Trophoblast cell (in vitro differentiated cells and primary cell): ENCODE measurements around the gene GRIN2A.

Experiments
- DNase-seq, 2 donors: peaks; one replicate each; pipeline ENCODE4 v3.0.0-alpha.2; 2016
- H2AFZ ChIP-seq: 2 replicates; pipeline ENCODE4 v1.6.1; 2013; ENCODE audit warnings: low read length, moderate library complexity, mild to moderate bottlenecking; ENCODE audit not compliant: insufficient read depth, poor library complexity
- H2AK5ac ChIP-seq: 2 replicates; pipeline ENCODE4 v1.6.1; 2013; ENCODE audit warnings: mild to moderate bottlenecking, low read length
- H2BK120ac ChIP-seq: 2 replicates; pipeline ENCODE4 v1.6.1; 2013; ENCODE audit warnings: low read length, mild to moderate bottlenecking, moderate library complexity; ENCODE audit not compliant: insufficient read depth, poor library complexity
- H2BK12ac ChIP-seq: 2 replicates; pipeline ENCODE4 v1.6.1; 2013; ENCODE audit warnings: mild to moderate bottlenecking, low read length, moderate library complexity
- H2BK5ac ChIP-seq: 2 replicates; pipeline ENCODE4 v1.6.1; 2013; ENCODE audit warnings: low read length, low read depth, moderate library complexity, mild to moderate bottlenecking; ENCODE audit not compliant: poor library complexity
- H3K14ac ChIP-seq: 2 replicates; pipeline ENCODE4 v1.6.1; 2013; ENCODE audit warnings: mild to moderate bottlenecking, low read length
- H3K18ac ChIP-seq: 2 replicates; pipeline ENCODE4 v1.6.1; 2013; ENCODE audit warnings: mild to moderate bottlenecking, low read length
- H3K23ac ChIP-seq: 2 replicates; pipeline ENCODE4 v1.6.1; 2013; ENCODE audit warnings: low read length
- H3K27ac ChIP-seq: 2 replicates; pipeline ENCODE4 v1.5.1; 2013; ENCODE audit warnings: low read depth, mild to moderate bottlenecking, inconsistent platforms, low read length, moderate library complexity
- H3K27me3 ChIP-seq: 2 replicates; pipeline ENCODE4 v1.6.1; 2013; ENCODE audit warnings: inconsistent platforms, mild to moderate bottlenecking, low read length, moderate library complexity; ENCODE audit not compliant: insufficient read depth
- H3K36me3 ChIP-seq, 2 experiments: 1 replicate in 1 of 2; 2 replicates in 1 of 2; pipeline ENCODE4 v1.6.1; 2013; ENCODE audit warnings: low read length in 2 of 2, mild to moderate bottlenecking in 2 of 2, moderate library complexity in 1 of 2; ENCODE audit not compliant: insufficient read depth in 2 of 2, control insufficient read depth in 1 of 2
- H3K4ac ChIP-seq: 2 replicates; pipeline ENCODE4 v1.6.1; 2013; ENCODE audit warnings: low read depth, mild to moderate bottlenecking, low read length, moderate library complexity
- H3K4me1 ChIP-seq, 2 experiments: 1 replicate in 1 of 2; 2 replicates in 1 of 2; pipeline ENCODE4 v1.6.1; 2013; ENCODE audit warnings: low read length in 2 of 2, mild to moderate bottlenecking in 2 of 2, moderate library complexity in 1 of 2; ENCODE audit not compliant: insufficient read depth in 2 of 2, control insufficient read depth in 1 of 2
- H3K4me2 ChIP-seq: 2 replicates; pipeline ENCODE4 v1.6.1; 2013; ENCODE audit warnings: inconsistent platforms, mild to moderate bottlenecking, low read length, moderate library complexity
- H3K4me3 ChIP-seq: 2 replicates; pipeline ENCODE4 v1.5.1; 2013; ENCODE audit warnings: mild to moderate bottlenecking, low read depth, low read length, inconsistent platforms
- H3K79me1 ChIP-seq: one replicate; pipeline ENCODE4 v1.6.1; 2013; ENCODE audit warnings: low read length
- H3K79me2 ChIP-seq: 2 replicates; pipeline ENCODE4 v1.6.1; 2013; ENCODE audit warnings: low read length, mild to moderate bottlenecking; ENCODE audit not compliant: control insufficient read depth, insufficient read depth, poor library complexity
- H3K9ac ChIP-seq: 2 replicates; pipeline ENCODE4 v1.6.1; 2013; ENCODE audit warnings: mild to moderate bottlenecking, low read length
- H3K9me3 ChIP-seq: 2 replicates; pipeline ENCODE4 v1.6.1; 2013; ENCODE audit warnings: low read depth, mild to moderate bottlenecking, control low read depth, inconsistent platforms, low read length; ENCODE audit not compliant: insufficient read depth
- H4K12ac ChIP-seq: 2 replicates; pipeline ENCODE4 v1.6.1; 2013; ENCODE audit warnings: low read depth, mild to moderate bottlenecking, low read length, moderate library complexity
- H4K8ac ChIP-seq: 2 replicates; pipeline ENCODE4 v1.6.1; 2013; ENCODE audit warnings: low read depth, mild to moderate bottlenecking, low read length, moderate library complexity
- H4K91ac ChIP-seq: one replicate; pipeline ENCODE4 v1.6.1; 2013; ENCODE audit warnings: low read depth, mild to moderate bottlenecking, low read length, moderate library complexity
- WGBS: extraction: QIAGEN DNeasy Blood & Tissue Kit; methylation state at CpG from one replicate; pipeline ENCODE4 v1.1.7; 2013; ENCODE audit warnings: missing lambda C conversion rate; ENCODE audit not compliant: insufficient read length, insufficient coverage; ENCODE audit errors: extremely low coverage; 5-methylcytosine and 5-hydroxymethylcytosine counted together

Gene GRIN2A

DNA sequence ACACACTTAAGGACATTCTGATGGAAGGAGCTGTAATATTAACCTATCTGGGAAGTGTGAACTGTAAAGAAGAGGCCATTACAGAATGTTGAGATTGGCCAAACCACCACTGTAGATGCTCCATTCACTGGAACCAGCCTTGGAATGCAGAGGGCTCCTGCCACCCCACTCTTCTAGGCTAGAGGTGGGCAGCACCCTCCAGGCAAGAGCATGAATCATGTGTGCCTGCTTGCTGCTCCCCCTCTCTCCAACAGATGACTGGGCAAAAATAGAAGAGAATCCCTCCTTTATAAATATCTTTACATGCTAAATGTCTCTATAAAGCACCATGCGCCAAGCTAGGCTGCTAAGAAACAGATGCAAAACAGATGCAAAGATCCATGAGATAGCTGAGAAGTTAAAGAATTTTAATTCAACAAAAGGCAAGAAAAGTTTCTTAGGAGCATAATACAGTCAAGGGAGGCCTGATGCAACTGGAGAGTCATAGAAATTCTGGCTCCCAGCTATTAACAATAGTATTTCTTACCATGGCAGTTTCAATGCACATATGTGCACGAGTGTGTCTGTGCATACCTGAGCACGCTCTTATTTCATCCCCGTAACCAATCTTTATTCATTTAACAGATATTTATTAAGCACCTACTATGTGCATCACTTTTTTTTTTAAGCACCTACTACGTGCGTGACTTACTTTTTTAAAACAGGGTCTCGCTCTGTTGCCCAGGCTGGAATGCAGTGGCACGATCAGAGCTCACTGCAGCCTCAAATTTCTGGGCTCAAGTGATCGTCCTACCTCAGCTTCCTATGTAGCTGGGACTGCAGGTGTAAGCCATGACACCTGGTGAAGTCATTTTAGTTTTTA, 53.6 kb downstream of the GRIN2A start:
- Histone ChIP-seq H3K79me2 (no peaks in the 10 kb centered on the region), H3K14ac (no peak overlapping the region), H3K4me2 (no peak overlapping the region), H3K4ac (no peak overlapping the region), H2AK5ac (no peak overlapping the region), H2BK12ac (no peak overlapping the region), H4K91ac (no peak overlapping the region), H4K12ac (no peak overlapping the region), H3K4me1 (no peaks in the 10 kb centered on the region), H3K9ac (no peak overlapping the region), H3K23ac (no peak overlapping the region), H3K36me3 (no peaks in the 10 kb centered on the region), H2AFZ (no peak overlapping the region), H3K27me3 (no peaks in the 10 kb centered on the region), H3K4me3 (no peak overlapping the region), H3K79me1 (no peaks in the 10 kb centered on the region), H2BK120ac (no peak overlapping the region), H3K18ac (no peak overlapping the region), H3K27ac (no peak overlapping the region), H2BK5ac (no peak overlapping the region), H3K9me3 (no peaks in the 10 kb centered on the region), H4K8ac (no peak overlapping the region)
- no CpG with 5 or more reads among the region's 9 CpGs for WGBS
- no peak for DNase-seq

DNA sequence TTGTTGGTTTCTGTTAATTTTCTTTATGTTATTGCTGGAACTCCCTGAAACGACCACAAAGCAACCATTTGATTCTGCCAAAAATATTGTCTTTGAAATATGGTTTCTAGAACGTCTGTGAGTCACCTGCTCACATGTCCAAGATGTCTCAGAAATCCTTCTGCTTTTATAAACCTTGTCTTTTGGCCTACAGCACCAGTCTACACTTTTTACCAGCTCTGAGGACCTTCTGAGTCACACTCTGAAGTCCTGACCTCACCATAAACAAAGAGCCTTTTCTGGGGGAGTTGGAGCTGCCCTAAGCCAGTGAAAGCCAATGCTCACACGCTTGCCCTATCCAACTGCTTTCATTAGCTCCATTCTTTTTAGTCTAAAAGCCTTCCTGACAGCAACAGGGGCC, 55.5 kb downstream of the GRIN2A start:
- no peak overlapping the region for H4K12ac ChIP-seq

DNA sequence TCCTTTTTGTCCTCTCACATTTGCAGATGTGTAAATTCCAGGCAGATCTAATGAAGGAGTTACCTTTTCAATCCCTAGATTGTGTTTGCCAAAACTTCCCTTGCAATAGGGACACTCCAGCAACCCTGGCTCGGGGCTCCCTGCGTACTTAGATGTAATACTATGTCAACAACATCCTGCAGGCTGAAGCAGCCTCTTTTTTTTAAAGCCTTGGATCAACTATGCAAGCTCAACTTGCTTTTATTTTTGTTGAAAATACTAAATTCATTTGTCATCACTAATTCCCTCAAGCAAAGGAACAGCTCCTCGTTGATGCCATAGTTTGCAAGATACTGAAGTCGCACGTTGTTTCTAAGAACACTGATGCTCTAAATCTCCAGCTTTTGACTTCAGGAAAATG, 59.1 kb downstream of the GRIN2A start:
- no CpG with 5 or more reads among the region's 5 CpGs for WGBS
- no peaks in the 10 kb centered on the region for H3K9me3 ChIP-seq

More for the DNA sequence above, 55.5 kb downstream of the GRIN2A start:
- no peaks in the 10 kb centered on the region for H3K36me3 ChIP-seq
- H3K23ac ChIP-seq: no peak overlapping the region
- H3K9ac ChIP-seq: no peak overlapping the region
- no peaks in the 10 kb centered on the region for H3K27me3 ChIP-seq
- no peak overlapping the region for H2AK5ac ChIP-seq
- no peak overlapping the region for H2BK5ac ChIP-seq
- peaks cover 2 to 4% of the 10 kb centered on the region in 2 experiments for H3K4me1 ChIP-seq
- no peak overlapping the region for H2BK120ac ChIP-seq
- no peak overlapping the region for H3K27ac ChIP-seq
- no peaks in the 10 kb centered on the region for H3K79me1 ChIP-seq
- H3K4me2 ChIP-seq: no peak overlapping the region
- no peak overlapping the region for H2AFZ ChIP-seq
- H3K4me3 ChIP-seq: no peak overlapping the region
- no peaks in the 10 kb centered on the region for H3K79me2 ChIP-seq
- H3K14ac ChIP-seq: no peak overlapping the region
- no peak overlapping the region for H3K4ac ChIP-seq
- no peak overlapping the region for H2BK12ac ChIP-seq
- WGBS: no CpG with 5 or more reads among the region's 3 CpGs
- no peak for DNase-seq
- no peak overlapping the region for H4K8ac ChIP-seq
- H4K91ac ChIP-seq: no peak overlapping the region
- H3K9me3 ChIP-seq: no peaks in the 10 kb centered on the region
- no peak overlapping the region for H3K18ac ChIP-seq

GRCh38 chr16:10122546-10122945, 59.7 kb downstream of the GRIN2A start:
- H3K9ac ChIP-seq: no peak overlapping the region
- no peak for DNase-seq
- H3K9me3 ChIP-seq: no peaks in the 10 kb centered on the region
- H2BK5ac ChIP-seq: no peak overlapping the region
- H3K36me3 ChIP-seq: no peaks in the 10 kb centered on the region
- H3K4me2 ChIP-seq: no peak overlapping the region
- H2BK12ac ChIP-seq: no peak overlapping the region
- H3K79me2 ChIP-seq: no peaks in the 10 kb centered on the region
- H2AK5ac ChIP-seq: no peak overlapping the region
- H3K14ac ChIP-seq: no peak overlapping the region
- H2AFZ ChIP-seq: no peak overlapping the region
- no CpG with 5 or more reads among the region's 6 CpGs for WGBS
- no peak overlapping the region for H4K91ac ChIP-seq
- H3K4me3 ChIP-seq: no peak overlapping the region
- H4K8ac ChIP-seq: no peak overlapping the region
- no peak overlapping the region for H3K18ac ChIP-seq
- H3K23ac ChIP-seq: no peak overlapping the region
- H3K4me1 ChIP-seq: peaks cover 7 to 11% of the 10 kb centered on the region in 2 experiments
- no peak overlapping the region for H3K4ac ChIP-seq
- no peak overlapping the region for H2BK120ac ChIP-seq
- no peak overlapping the region for H4K12ac ChIP-seq
- no peaks in the 10 kb centered on the region for H3K27me3 ChIP-seq
- no peak overlapping the region for H3K27ac ChIP-seq
- no peaks in the 10 kb centered on the region for H3K79me1 ChIP-seq

More for the DNA sequence above, 59.1 kb downstream of the GRIN2A start:
- Histone ChIP-seq H3K79me2 (no peaks in the 10 kb centered on the region), H3K4me2 (no peak overlapping the region), H3K4me3 (no peak overlapping the region), H3K27ac (no peak overlapping the region), H4K8ac (no peak overlapping the region), H3K18ac (no peak overlapping the region), H2BK120ac (no peak overlapping the region), H3K14ac (no peak overlapping the region), H4K12ac (no peak overlapping the region), H3K4ac (no peak overlapping the region), H2AK5ac (no peak overlapping the region), H3K27me3 (no peaks in the 10 kb centered on the region), H3K79me1 (no peaks in the 10 kb centered on the region), H2BK5ac (no peak overlapping the region), H4K91ac (no peak overlapping the region), H3K4me1 (peaks cover 7 to 11% of the 10 kb centered on the region in 2 experiments), H3K9ac (no peak overlapping the region), H2BK12ac (no peak overlapping the region), H3K23ac (no peak overlapping the region), H2AFZ (no peak overlapping the region), H3K36me3 (no peaks in the 10 kb centered on the region)
- DNase-seq: no peak
